Neutrophil (primary cell): Measurements from ENCODE around the gene KLF16.
A peak's percentile ranks its signal among the peaks of the same experiment; 100 is the strongest.

Source experiments
- H3K27ac ChIP-seq: fragments of 200-600 bp; sonication (generic); 2 replicates; pipeline ENCODE4 v1.5.1; 2016; ENCODE audit warnings: mild to moderate bottlenecking, moderate library complexity
- H3K27me3 ChIP-seq: fragments of 200-600 bp; sonication (generic); 2 replicates; pipeline ENCODE4 v1.6.0; 2016; ENCODE audit warnings: mild to moderate bottlenecking
- H3K36me3 ChIP-seq: fragments of 200-600 bp; sonication (generic); 2 replicates; pipeline ENCODE4 v1.5.1; 2017
- H3K4me1 ChIP-seq, 2 experiments: fragments of 200-600 bp in 1 of 2; sonication (generic) in 1 of 2; 1 replicate in 1 of 2; 2 replicates in 1 of 2; pipeline versions ENCODE4 v1.5.1 to v1.6.1; 2013 to 2016; ENCODE audit warnings: low read depth in 1 of 2, low read length in 1 of 2, mild to moderate bottlenecking in 1 of 2, moderate library complexity in 1 of 2; ENCODE audit not compliant: control insufficient read depth in 1 of 2, insufficient read depth in 1 of 2
- H3K4me3 ChIP-seq, 2 experiments: fragments of 200-600 bp in 1 of 2; sonication (generic) in 1 of 2; 1 replicate in 1 of 2; 2 replicates in 1 of 2; pipeline ENCODE4 v1.5.1; 2013 to 2016; ENCODE audit warnings: low read depth in 1 of 2, low read length in 1 of 2, mild to moderate bottlenecking in 1 of 2, moderate library complexity in 1 of 2
- H3K9me3 ChIP-seq: fragments of 200-600 bp; sonication (generic); 2 replicates; pipeline ENCODE4 v1.5.1; 2016
- CTCF ChIP-seq: fragments of 200-600 bp; sonication (generic); IDR thresholded peaks from 2 replicates; pipeline ENCODE4 v1.5.1; 2016; ENCODE audit warnings: antibody characterized with exemption

KLF16 gene

GRCh38 chr19:1849886-1850398 lies 13.4 kb downstream of the KLF16 start:
- H3K4me1 ChIP-seq = peaks cover 71 to 73% of the 10 kb centered on the region in 2 experiments
- H3K27ac ChIP-seq = no peak overlapping the region
- H3K27me3 ChIP-seq = peaks cover 16% of the 10 kb centered on the region
- H3K4me3 ChIP-seq = no peak overlapping the region
- no peaks in the 10 kb centered on the region for H3K9me3 ChIP-seq
- H3K36me3 ChIP-seq = peaks cover 13% of the 10 kb centered on the region
- no peak for TF ChIP-seq CTCF

- Histone ChIP-seq H3K4me3 (peak overlapping the region; percentile 83 to 86), H3K36me3 (peaks cover 15% of the 10 kb centered on the region), H3K27me3 (peaks cover 16% of the 10 kb centered on the region), H3K27ac (peak overlapping the region; percentile 99), H3K9me3 (no peaks in the 10 kb centered on the region), H3K4me1 (peaks cover 62 to 65% of the 10 kb centered on the region in 2 experiments)
- TF ChIP-seq CTCF = no peak
Observed at GRCh38 chr19:1849132-1849474, 14.3 kb downstream of the KLF16 start.

GRCh38 chr19:1848399-1849131 lies 14.8 kb downstream of the KLF16 start, which contains the start of gene REXO1:
REXO1 (minus strand) TSS chr19:1848483; CDS start chr19:1848358, 125 bp downstream.
- H3K27ac ChIP-seq = peak within 1 kb of the TSS; percentile 99
- H3K36me3 ChIP-seq = peaks cover 12% of the 10 kb centered on the region
- TF ChIP-seq CTCF = peak; percentile 97
- H3K9me3 ChIP-seq = no peaks in the 10 kb centered on the region
- H3K4me1 ChIP-seq = peaks cover 57 to 60% of the 10 kb centered on the region in 2 experiments
- H3K4me3 ChIP-seq = peak within 1 kb of the TSS; percentile 83 to 86
- H3K27me3 ChIP-seq = peaks cover 16% of the 10 kb centered on the region

GRCh38 chr19:1847684-1848398 lies 15.5 kb downstream of the KLF16 start:
- H3K9me3 ChIP-seq = no peaks in the 10 kb centered on the region
- H3K27ac ChIP-seq = peak overlapping the region; percentile 99
- H3K27me3 ChIP-seq = peaks cover 16% of the 10 kb centered on the region
- TF ChIP-seq CTCF = no peak
- peaks cover 15% of the 10 kb centered on the region for H3K36me3 ChIP-seq
- H3K4me3 ChIP-seq = peak overlapping the region; percentile 83 to 86
- peaks cover 50 to 52% of the 10 kb centered on the region in 2 experiments for H3K4me1 ChIP-seq

GRCh38 chr19:1847348-1847683 lies 16.1 kb downstream of the KLF16 start:
- Histone ChIP-seq H3K27ac (peak overlapping the region; percentile 99), H3K36me3 (peaks cover 15% of the 10 kb centered on the region), H3K9me3 (no peaks in the 10 kb centered on the region), H3K27me3 (peaks cover 12% of the 10 kb centered on the region), H3K4me1 (peaks cover 44 to 48% of the 10 kb centered on the region in 2 experiments), H3K4me3 (peak overlapping the region; percentile 83 to 86)
- no peak for TF ChIP-seq CTCF
